Measurements from ENCODE around the gene CEP85. TPM values are rescaled to one million over a fixed set of nuclear protein-coding genes. Genes with fewer than 3 reads are reported as not detected.

CEP85 gene
- total and polyA plus RNA-seq, 2 of the 13 experiments (the other 11 are each of a cell fraction or from before 2014, with no cell fraction given): 16.1 to 26.7 TPM

GRCh38 chr1:26306290-26307229 is 72.6 kb downstream of the CEP85 start, which contains the start of gene UBXN11 (continued):
- no peak for TF ChIP-seq SMAD3 (CRISPR knock-in tag; IDR thresholded peaks at IDR 0.05)
- peak; percentile 58 for TF ChIP-seq MAX (IDR thresholded peaks at IDR 0.05)
- TF ChIP-seq KLF13 (CRISPR knock-in tag; IDR thresholded peaks at IDR 0.05): no peak
- TF ChIP-seq ZSCAN20 (CRISPR knock-in tag; IDR thresholded peaks at IDR 0.05; ENCODE audit: borderline replicate concordance): no peak
- no peak for TF ChIP-seq REST (IDR thresholded peaks at IDR 0.05; ENCODE audit: borderline replicate concordance in 1 of 2, low read depth in 1 of 2, low read length in 2 of 2)
- TF ChIP-seq ZNF512 (CRISPR knock-in tag; IDR thresholded peaks at IDR 0.05): no peak
- no peak for TF ChIP-seq HNF4G (IDR thresholded peaks at IDR 0.05; ENCODE audit: borderline replicate concordance, low read depth, low read length)
- TF ChIP-seq HNF4G (CRISPR knock-in tag; IDR thresholded peaks at IDR 0.05; ENCODE audit: borderline replicate concordance, low read depth): no peak
- TF ChIP-seq RBAK (CRISPR knock-in tag; IDR thresholded peaks at IDR 0.05): no peak
- TF ChIP-seq ZNF598 (CRISPR knock-in tag; IDR thresholded peaks at IDR 0.05; ENCODE audit: borderline replicate concordance): no peak
- no peak for TF ChIP-seq NBN (conservative IDR thresholded peaks at IDR 0.05)
- TF ChIP-seq, protein P1, sequence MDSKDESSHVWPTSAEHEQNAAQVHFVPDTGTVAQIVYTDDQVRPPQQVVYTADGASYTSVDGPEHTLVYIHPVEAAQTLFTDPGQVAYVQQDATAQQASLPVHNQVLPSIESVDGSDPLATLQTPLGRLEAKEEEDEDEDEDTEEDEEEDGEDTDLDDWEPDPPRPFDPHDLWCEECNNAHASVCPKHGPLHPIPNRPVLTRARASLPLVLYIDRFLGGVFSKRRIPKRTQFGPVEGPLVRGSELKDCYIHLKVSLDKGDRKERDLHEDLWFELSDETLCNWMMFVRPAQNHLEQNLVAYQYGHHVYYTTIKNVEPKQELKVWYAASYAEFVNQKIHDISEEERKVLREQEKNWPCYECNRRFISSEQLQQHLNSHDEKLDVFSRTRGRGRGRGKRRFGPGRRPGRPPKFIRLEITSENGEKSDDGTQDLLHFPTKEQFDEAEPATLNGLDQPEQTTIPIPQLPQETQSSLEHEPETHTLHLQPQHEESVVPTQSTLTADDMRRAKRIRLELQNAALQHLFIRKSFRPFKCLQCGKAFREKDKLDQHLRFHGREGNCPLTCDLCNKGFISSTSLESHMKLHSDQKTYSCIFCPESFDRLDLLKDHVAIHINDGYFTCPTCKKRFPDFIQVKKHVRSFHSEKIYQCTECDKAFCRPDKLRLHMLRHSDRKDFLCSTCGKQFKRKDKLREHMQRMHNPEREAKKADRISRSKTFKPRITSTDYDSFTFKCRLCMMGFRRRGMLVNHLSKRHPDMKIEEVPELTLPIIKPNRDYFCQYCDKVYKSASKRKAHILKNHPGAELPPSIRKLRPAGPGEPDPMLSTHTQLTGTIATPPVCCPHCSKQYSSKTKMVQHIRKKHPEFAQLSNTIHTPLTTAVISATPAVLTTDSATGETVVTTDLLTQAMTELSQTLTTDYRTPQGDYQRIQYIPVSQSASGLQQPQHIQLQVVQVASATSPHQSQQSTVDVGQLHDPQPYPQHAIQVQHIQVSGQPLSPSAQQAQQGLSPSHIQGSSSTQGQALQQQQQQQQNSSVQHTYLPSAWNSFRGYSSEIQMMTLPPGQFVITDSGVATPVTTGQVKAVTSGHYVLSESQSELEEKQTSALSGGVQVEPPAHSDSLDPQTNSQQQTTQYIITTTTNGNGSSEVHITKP (CRISPR knock-in tag; IDR thresholded peaks at IDR 0.05; ENCODE audit: low read depth): 0 out of 2 replicates have a peak, but pooled peaks have one; percentile 55
- TF ChIP-seq TGIF2 (CRISPR knock-in tag; IDR thresholded peaks at IDR 0.05): peak; percentile 71; the same call in 1 of the 2 replicates
- no peak for TF ChIP-seq PRMT3 (CRISPR knock-in tag; IDR thresholded peaks at IDR 0.05; ENCODE audit: borderline replicate concordance, low read depth)

Data from HepG2 (cell line).